HepG2 (cell line): ENCODE measurements around the gene TMED6. TPM values are rescaled to one million over a fixed set of nuclear protein-coding genes. Genes with fewer than 3 reads are reported as not detected.

ENCODE experiments used
- AHDC1 ChIP-seq: sonication (generic); formaldehyde crosslinking; IDR thresholded peaks from 2 replicates; pipeline ENCODE4 v1.5.1; 2020; ENCODE audit warnings: mild to moderate bottlenecking, missing genetic modification reagents, borderline replicate concordance
- CERS6 ChIP-seq: sonication (generic); formaldehyde crosslinking; IDR thresholded peaks from 2 replicates; pipeline ENCODE4 v1.5.0; 2020; ENCODE audit warnings: missing genetic modification reagents
- ETV5 ChIP-seq: IDR thresholded peaks from 2 replicates; pipeline ENCODE4 v1.6.1; 2018; ENCODE audit warnings: missing biosample characterization, missing genetic modification reagents, inconsistent platforms, borderline replicate concordance
- IRX3 ChIP-seq: sonication (generic); formaldehyde crosslinking; IDR thresholded peaks from 2 replicates; pipeline ENCODE4 v1.8.1; 2023; ENCODE audit warnings: mild to moderate bottlenecking, low read depth, missing genetic modification reagents, borderline replicate concordance
- ISX ChIP-seq: sonication (generic); formaldehyde crosslinking; conservative IDR thresholded peaks from 2 replicates; pipeline ENCODE4 v1.5.0; 2020; ENCODE audit warnings: missing genetic modification reagents
- MIER2 ChIP-seq: IDR thresholded peaks from 2 replicates; pipeline ENCODE4 v1.6.1; 2016; ENCODE audit warnings: missing biosample characterization, missing genetic modification reagents
- NFIC ChIP-seq: IDR thresholded peaks from 2 replicates; pipeline ENCODE4 v1.6.1; 2012; ENCODE audit warnings: mild to moderate bottlenecking, low read length, inconsistent platforms
- PAXIP1 ChIP-seq: sonication (generic); formaldehyde crosslinking; conservative IDR thresholded peaks from 2 replicates; pipeline ENCODE4 v1.4.0; 2020; ENCODE audit warnings: mild to moderate bottlenecking, missing genetic modification reagents, moderate library complexity
- PHB2 ChIP-seq: fragments of 450-650 bp; IDR thresholded peaks from 2 replicates; pipeline ENCODE4 v1.6.1; 2018; ENCODE audit not compliant: partially characterized antibody
- PITX1 ChIP-seq: sonication (generic); formaldehyde crosslinking; IDR thresholded peaks from 2 replicates; pipeline ENCODE4 v1.5.1; 2020; ENCODE audit warnings: mild to moderate bottlenecking, missing genetic modification reagents
- REL ChIP-seq: sonication (generic); formaldehyde crosslinking; conservative IDR thresholded peaks from 2 replicates; pipeline ENCODE4 v1.8.0; 2022; ENCODE audit warnings: mild to moderate bottlenecking, missing genetic modification reagents, moderate library complexity
- ZNF121 ChIP-seq: sonication (generic); formaldehyde crosslinking; IDR thresholded peaks from 2 replicates; pipeline ENCODE4 v1.5.0; 2020; ENCODE audit warnings: mild to moderate bottlenecking, missing genetic modification reagents
- ZNF205 ChIP-seq: IDR thresholded peaks from 2 replicates; pipeline ENCODE4 v1.6.1; 2018; ENCODE audit warnings: missing biosample characterization, missing genetic modification reagents
- ZNF235 ChIP-seq: sonication (generic); formaldehyde crosslinking; IDR thresholded peaks from 2 replicates; pipeline ENCODE4 v1.8.1; 2023; ENCODE audit warnings: mild to moderate bottlenecking, missing genetic modification reagents, borderline replicate concordance
- ZNF282 ChIP-seq: fragments of 450-650 bp; IDR thresholded peaks from 2 replicates; pipeline ENCODE4 v1.6.1; 2018; ENCODE audit not compliant: partially characterized antibody
- ZNF451 ChIP-seq: sonication (generic); formaldehyde crosslinking; IDR thresholded peaks from 2 replicates; pipeline ENCODE4 v1.5.0; 2020; ENCODE audit warnings: mild to moderate bottlenecking, missing genetic modification reagents
- ZNF512 ChIP-seq: sonication (generic); formaldehyde crosslinking; IDR thresholded peaks from 2 replicates; pipeline ENCODE4 v1.4.0; 2020; ENCODE audit warnings: mild to moderate bottlenecking, missing genetic modification reagents
- ZNF773 ChIP-seq: sonication (generic); formaldehyde crosslinking; IDR thresholded peaks from 2 replicates; pipeline ENCODE4 v1.4.0; 2020; ENCODE audit warnings: missing genetic modification reagents, borderline replicate concordance
- polyA plus RNA-seq, 8 experiments: library from polyadenylated mRNA; depleted of rRNA in 3 of 8; stranded (reverse) in 7 of 8; unstranded in 1 of 8; fragments of >200 nt; fragmentation: Illumina TruSeq in 4 of 8; extraction: Trizol in 4 of 8; gene quantifications; 2 replicates each; pipeline versions ENCODE4 v1.2.1 to v1.2.3, GENCODE V29; 2011 to 2016; ENCODE audit warnings: low read depth in 4 of 8, missing spikeins in 1 of 8, mixed read lengths in 1 of 8; ENCODE audit not compliant: insufficient read depth in 1 of 8
- total RNA-seq, 5 experiments: library from RNA; depleted of rRNA; stranded (reverse); fragments of >200 nt; fragmentation: Illumina TruSeq; extraction: Trizol; gene quantifications; 2 replicates each; pipeline ENCODE4 v1.2.3, GENCODE V29; 2016; ENCODE audit warnings: low read depth in 1 of 5

Gene TMED6
- total and polyA plus RNA-seq, 2 of the 13 experiments (the other 11 are each of a cell fraction or from before 2014, with no cell fraction given): 9.8 to 14.4 TPM

GRCh38 chr16:69397821-69398521 is 46.4 kb upstream of the TMED6 start (continued):
- TF ChIP-seq IRX3 (CRISPR knock-in tag) (no peak), NFIC (no peak), AHDC1 (CRISPR knock-in tag) (no peak), PHB2 (no peak), ZNF205 (CRISPR knock-in tag) (no peak), ZNF121 (CRISPR knock-in tag) (0 out of 2 replicates have a peak, but pooled peaks have one; percentile 70), REL (CRISPR knock-in tag) (no peak), ZNF512 (CRISPR knock-in tag) (peak; percentile 22; the same call in 1 of the 2 replicates), ZNF235 (CRISPR knock-in tag) (no peak), ZNF451 (CRISPR knock-in tag) (peak; percentile 9; the same call in 1 of the 2 replicates), PAXIP1 (CRISPR knock-in tag) (peak; percentile 73), PITX1 (CRISPR knock-in tag) (no peak), ISX (CRISPR knock-in tag) (0 out of 2 replicates have a peak, but pooled peaks have one; percentile 49), ZNF773 (no peak), ZNF282 (no peak), MIER2 (CRISPR knock-in tag) (peak; percentile 60; the same call in 1 of the 2 replicates), CERS6 (CRISPR knock-in tag) (no peak), ETV5 (peak; percentile 59; the same call in 1 of the 2 replicates)
